ENCODE measurements around the gene TMEM132A. TPM values are rescaled to one million over a fixed set of nuclear protein-coding genes. Genes with fewer than 3 reads are reported as not detected.

Gene TMEM132A
- total and polyA plus RNA-seq, 2 of the 13 experiments (the other 11 are each of a cell fraction or from before 2014, with no cell fraction given) = 11.1 to 32.9 TPM

GRCh38 chr11:60970369-60970774, 46.1 kb downstream of the TMEM132A start (continued):
- TF ChIP-seq RNF219 (CRISPR knock-in tag; IDR thresholded peaks at IDR 0.05) = no peak
- TF ChIP-seq RAD21 (CRISPR knock-in tag; IDR thresholded peaks at IDR 0.05) = peak; percentile 71
- no peak for TF ChIP-seq MIER2 (CRISPR knock-in tag; IDR thresholded peaks at IDR 0.05)
- no peak for TF ChIP-seq USF2 (IDR thresholded peaks at IDR 0.05; ENCODE audit: low read depth, low read length)
- no peak for TF ChIP-seq USF2 (CRISPR knock-in tag; IDR thresholded peaks at IDR 0.05; ENCODE audit: borderline replicate concordance)
- peak; percentile 82 for TF ChIP-seq ZNF263 (CRISPR knock-in tag; IDR thresholded peaks at IDR 0.05)
- TF ChIP-seq PAF1 (CRISPR knock-in tag; IDR thresholded peaks at IDR 0.05) = no peak
- no peak for TF ChIP-seq NR3C1 (CRISPR knock-in tag; IDR thresholded peaks at IDR 0.05)
- no peak for TF ChIP-seq ZNF292 (CRISPR knock-in tag; IDR thresholded peaks at IDR 0.05; ENCODE audit: borderline replicate concordance, low read depth)
- no peak for TF ChIP-seq SNAPC2 (CRISPR knock-in tag; IDR thresholded peaks at IDR 0.05)
- TF ChIP-seq ZNF687 (CRISPR knock-in tag; IDR thresholded peaks at IDR 0.05) = 0 out of 2 replicates have a peak, but pooled peaks have one; percentile 22
- no peak for TF ChIP-seq NBN (conservative IDR thresholded peaks at IDR 0.05)
- TF ChIP-seq ZNF225 (CRISPR knock-in tag; IDR thresholded peaks at IDR 0.05) = no peak
- peak; percentile 82 for TF ChIP-seq CTCF (CRISPR knock-in tag; IDR thresholded peaks at IDR 0.05)
- 0 out of 2 replicates have a peak, but pooled peaks have one; percentile 41 for TF ChIP-seq IRF9 (CRISPR knock-in tag; IDR thresholded peaks at IDR 0.05; ENCODE audit: borderline replicate concordance)
- no peak for TF ChIP-seq EEA1 (CRISPR knock-in tag; IDR thresholded peaks at IDR 0.05; ENCODE audit: borderline replicate concordance)
- peak; percentile 25; the same call in 1 of the 2 replicates for TF ChIP-seq PATZ1 (CRISPR knock-in tag; IDR thresholded peaks at IDR 0.05)
